ENCODE data around the gene KIAA0513. TPM values are rescaled to one million over a fixed set of nuclear protein-coding genes. Genes with fewer than 3 reads are reported as not detected.

The KIAA0513 gene
- total RNA-seq, 4 donors from 2014 or later = 17.7 to 52.0 (median 23.9) TPM

GRCh38 chr16:85137323-85138072 lies 109.9 kb downstream of the KIAA0513 start:
- no peaks in the 10 kb centered on the region for H3K9me3 ChIP-seq
- peak; percentile 47 to 87 (median 80) for DNase-seq
- TF ChIP-seq CTCF (IDR thresholded peaks at IDR 0.05) (no peak), POLR2A (IDR thresholded peaks at IDR 0.05) (no peak)
- H3K27ac ChIP-seq = peak overlapping the region; percentile 63 to 85 (median 75)
- H3K4me1 ChIP-seq = peaks cover 0 to 19% (median 0%) of the 10 kb centered on the region in 4 donors
- no peaks in the 10 kb centered on the region for H3K27me3 ChIP-seq
- H3K36me3 ChIP-seq = no peaks in the 10 kb centered on the region
- peak overlapping the region in 2 of 4 donors; percentile 33 to 39 for H3K4me3 ChIP-seq

GRCh38 chr16:85138073-85138824 lies 110.7 kb downstream of the KIAA0513 start:
- Histone ChIP-seq H3K36me3 (no peaks in the 10 kb centered on the region), H3K4me1 (peaks cover 0 to 19% (median 0%) of the 10 kb centered on the region in 4 donors), H3K27me3 (no peaks in the 10 kb centered on the region), H3K27ac (peak overlapping the region in 2 of 4 donors; percentile 63 to 83), H3K9me3 (no peaks in the 10 kb centered on the region), H3K4me3 (no peak overlapping the region)
- TF ChIP-seq POLR2A (IDR thresholded peaks at IDR 0.05) (no peak), CTCF (IDR thresholded peaks at IDR 0.05) (no peak)
- DNase-seq = no peak

- H3K27me3 ChIP-seq = no peaks in the 10 kb centered on the region
- H3K4me3 ChIP-seq = no peak overlapping the region
- no peaks in the 10 kb centered on the region for H3K36me3 ChIP-seq
- TF ChIP-seq CTCF (IDR thresholded peaks at IDR 0.05) (no peak), POLR2A (IDR thresholded peaks at IDR 0.05) (no peak)
- no peaks in the 10 kb centered on the region for H3K9me3 ChIP-seq
- DNase-seq = no peak
- no peak overlapping the region for H3K27ac ChIP-seq
- peaks cover 0 to 19% (median 0%) of the 10 kb centered on the region in 4 donors for H3K4me1 ChIP-seq
These were observed 111.4 kb downstream of the KIAA0513 start for GRCh38 chr16:85138825-85139627.

GRCh38 chr16:85139881-85140339 lies 112.3 kb downstream of the KIAA0513 start:
- H3K9me3 ChIP-seq = no peaks in the 10 kb centered on the region
- no peaks in the 10 kb centered on the region for H3K36me3 ChIP-seq
- no peaks in the 10 kb centered on the region for H3K27me3 ChIP-seq
- no peak overlapping the region for H3K4me3 ChIP-seq
- TF ChIP-seq CTCF (IDR thresholded peaks at IDR 0.05) (no peak), POLR2A (IDR thresholded peaks at IDR 0.05) (no peak)
- DNase-seq = no peak
- no peak overlapping the region for H3K27ac ChIP-seq
- peaks cover 0 to 19% (median 0%) of the 10 kb centered on the region in 4 donors for H3K4me1 ChIP-seq

- Histone ChIP-seq H3K9me3 (no peaks in the 10 kb centered on the region), H3K4me3 (no peak overlapping the region), H3K36me3 (no peaks in the 10 kb centered on the region), H3K4me1 (peaks cover 0 to 19% (median 0%) of the 10 kb centered on the region in 4 donors), H3K27me3 (no peaks in the 10 kb centered on the region), H3K27ac (no peak overlapping the region)
- TF ChIP-seq CTCF (IDR thresholded peaks at IDR 0.05) (no peak), POLR2A (IDR thresholded peaks at IDR 0.05) (no peak)
- no peak for DNase-seq
These were observed 112.9 kb downstream of the KIAA0513 start for GRCh38 chr16:85140455-85141012.

All from Peyer's patch (tissue), 4 donors.